Amygdala (tissue), 56 donors: Measurements from ENCODE around the gene C14orf93.
A peak's percentile ranks its signal among the peaks of the same experiment; 100 is the strongest.
"Not testable (repeated sequence)": the region's sequence is repeated elsewhere in the genome, so short reads cannot be mapped to it uniquely, and the experiment has no call there.

ENCODE experiments used
- DNase-seq, 56 donors: peaks; one replicate each; lab custom pipeline; 2025; lab: John Stamatoyannopoulos, UW

Gene C14orf93

DNA sequence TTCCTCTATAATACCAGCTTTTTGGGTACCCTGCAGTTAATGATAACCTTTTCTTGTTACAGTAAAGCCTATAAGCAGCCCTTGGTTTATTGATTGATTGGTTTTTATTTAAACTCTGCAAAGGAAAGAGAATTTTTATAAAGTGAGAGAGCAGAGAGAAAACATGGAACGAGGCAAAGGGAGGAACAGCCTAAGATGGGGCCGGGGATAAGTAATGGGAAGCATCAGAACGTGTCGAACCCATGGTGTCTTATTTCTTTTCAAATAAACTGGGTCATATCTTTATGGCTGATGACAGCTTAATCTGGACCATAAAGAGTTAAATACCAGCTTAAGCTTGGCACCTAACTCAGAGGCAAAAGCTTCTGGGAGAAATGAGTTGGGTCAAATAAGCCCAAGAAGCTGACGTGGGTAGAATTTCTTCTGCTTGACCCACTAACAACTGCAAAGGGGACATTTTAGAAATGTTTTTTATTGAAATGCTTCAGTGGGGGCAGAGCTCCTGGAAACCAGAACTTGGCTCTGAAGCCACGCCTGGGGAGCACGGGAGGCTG is 12.0 kb upstream of the C14orf93 start:
- DNase-seq = no peak

DNA sequence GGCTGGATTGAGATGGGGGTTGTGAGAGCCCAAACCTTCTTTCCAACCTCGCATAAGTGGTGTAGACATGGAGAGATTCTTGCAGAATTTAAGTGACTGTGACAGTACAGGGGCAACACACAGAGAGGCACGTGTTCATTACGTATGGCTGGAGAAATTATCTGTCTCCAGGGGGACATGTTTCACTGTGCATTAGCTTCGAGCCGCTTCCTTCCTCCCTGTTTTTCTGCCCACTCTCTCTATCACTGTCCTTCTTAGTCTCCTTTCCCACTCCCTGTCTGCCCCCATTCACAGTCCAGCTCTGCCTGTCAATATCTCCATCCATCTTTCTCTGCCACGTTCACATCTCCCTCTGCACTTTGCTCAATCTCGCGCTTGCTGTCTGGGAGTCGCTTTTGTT is 11.5 kb upstream of the C14orf93 start:
- no peak for DNase-seq

DNA sequence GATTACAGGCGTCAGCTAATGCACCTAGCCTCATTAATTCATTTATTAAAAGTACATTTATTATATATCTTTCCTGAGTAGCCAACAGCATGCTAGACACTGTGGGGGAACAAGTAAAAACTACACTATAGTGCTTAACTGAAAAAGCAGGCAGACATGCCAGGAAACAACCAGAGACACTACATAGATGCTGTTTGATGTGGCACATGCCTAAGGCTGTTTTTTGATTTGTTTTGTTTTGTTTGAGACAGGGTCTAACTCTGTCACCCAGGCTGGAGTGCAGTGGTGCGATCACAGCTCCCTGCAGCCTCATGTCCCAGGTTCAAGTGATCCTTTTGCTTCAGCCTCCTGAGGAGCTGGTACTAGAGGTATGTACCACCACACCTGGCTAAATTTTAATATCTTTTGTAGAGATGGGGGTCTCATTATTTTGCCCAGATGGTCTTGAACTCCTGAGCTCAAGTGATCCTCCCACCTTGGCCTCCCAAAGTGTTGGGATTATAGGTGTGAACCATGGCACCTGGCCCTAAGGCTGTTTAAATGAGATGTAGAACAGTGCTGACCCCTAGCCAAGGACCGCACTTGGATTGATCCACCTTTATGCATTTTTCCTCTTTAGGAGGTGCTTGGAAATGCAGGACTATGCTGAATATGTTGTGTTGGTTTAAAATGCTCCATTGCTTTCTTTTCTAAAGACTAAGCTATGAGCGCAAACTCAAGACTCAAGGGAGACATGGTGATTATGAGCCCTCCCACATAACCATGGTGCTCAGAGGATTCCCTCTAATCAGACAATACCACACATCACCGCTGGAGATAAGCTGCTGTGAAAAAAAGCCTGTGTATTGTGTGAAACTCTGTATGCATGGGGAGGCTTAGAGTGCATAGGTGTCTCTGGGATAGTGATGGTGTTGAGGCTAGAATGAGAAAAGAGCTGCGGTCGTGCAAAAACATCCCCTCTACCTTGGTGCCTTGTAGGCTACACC is 10.5 kb upstream of the C14orf93 start:
- no peak for DNase-seq

DNA sequence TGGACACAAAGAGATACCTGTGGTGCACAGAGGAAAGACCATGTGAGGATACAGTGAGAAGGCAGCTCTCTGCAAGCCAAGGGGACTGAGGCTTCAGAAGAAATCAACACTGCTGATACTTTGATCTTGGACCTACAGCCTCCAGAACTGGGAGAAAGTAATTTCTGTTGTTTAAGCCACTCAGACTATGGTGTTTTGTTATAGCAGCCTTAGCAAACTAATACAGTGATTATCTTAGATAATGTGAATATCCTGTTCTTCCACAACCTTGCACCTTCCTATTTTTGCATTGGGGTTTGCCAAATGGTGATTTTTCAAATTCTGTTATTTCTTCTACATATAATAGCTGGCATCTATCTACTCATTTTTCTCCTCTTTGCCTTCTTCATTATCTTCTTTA is 8.2 kb upstream of the C14orf93 start:
- no peak for DNase-seq

DNA sequence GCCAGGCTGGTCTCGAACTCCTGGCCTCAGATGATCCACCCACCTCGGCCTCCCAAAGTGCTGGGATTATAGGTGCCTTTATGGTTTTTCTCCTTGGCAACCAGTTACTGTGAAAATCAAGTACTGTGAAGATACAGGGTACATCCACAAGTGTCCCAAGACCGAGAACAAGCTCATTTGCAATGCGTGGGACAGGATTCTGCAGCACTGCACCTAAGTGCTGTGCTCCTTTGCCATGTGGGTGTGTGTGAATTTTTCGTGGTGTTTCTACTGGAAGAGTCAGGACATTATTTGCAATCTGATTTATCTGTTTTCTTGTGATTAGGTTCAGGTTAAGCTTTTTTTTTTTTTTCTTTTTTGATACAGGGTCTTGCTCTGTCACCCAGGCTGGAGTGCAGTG is 7.1 kb upstream of the C14orf93 start:
- no peak for DNase-seq

DNA sequence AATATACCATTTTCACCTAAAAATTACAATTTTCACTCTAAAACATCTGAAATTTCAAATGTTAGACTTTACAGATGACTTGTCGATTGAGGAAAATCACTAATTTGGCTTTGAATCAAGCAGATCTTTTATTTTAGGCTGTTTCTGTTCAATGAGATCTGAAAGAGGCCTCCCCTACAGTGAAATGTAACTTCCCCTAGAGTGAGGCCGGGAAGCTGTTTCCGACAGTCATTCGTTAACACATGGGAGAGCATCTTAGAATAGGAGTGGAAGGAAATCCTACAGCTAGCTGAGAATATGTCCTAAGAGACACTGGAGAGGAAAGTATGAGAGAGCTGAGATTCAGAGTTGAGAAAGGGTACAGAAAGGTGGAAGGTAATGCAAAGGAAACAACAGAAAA is 5.7 kb upstream of the C14orf93 start:
- no peak for DNase-seq

DNA sequence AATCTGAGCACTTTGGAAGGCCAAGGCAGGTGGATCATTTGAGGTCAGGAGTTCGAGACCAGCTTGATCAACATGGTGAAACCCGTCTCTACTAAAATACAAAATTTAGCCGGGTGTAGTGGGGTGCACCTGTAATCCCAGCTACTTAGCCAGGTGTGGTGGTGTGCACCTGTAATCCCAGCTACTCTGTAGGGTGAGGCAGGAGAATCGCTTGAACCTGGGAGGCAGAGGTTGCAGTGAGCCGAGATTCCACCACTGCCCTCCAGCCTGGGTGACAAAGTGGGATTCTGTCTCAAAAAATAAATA is 3.8 kb upstream of the C14orf93 start:
- not testable (repeated sequence) for DNase-seq

DNA sequence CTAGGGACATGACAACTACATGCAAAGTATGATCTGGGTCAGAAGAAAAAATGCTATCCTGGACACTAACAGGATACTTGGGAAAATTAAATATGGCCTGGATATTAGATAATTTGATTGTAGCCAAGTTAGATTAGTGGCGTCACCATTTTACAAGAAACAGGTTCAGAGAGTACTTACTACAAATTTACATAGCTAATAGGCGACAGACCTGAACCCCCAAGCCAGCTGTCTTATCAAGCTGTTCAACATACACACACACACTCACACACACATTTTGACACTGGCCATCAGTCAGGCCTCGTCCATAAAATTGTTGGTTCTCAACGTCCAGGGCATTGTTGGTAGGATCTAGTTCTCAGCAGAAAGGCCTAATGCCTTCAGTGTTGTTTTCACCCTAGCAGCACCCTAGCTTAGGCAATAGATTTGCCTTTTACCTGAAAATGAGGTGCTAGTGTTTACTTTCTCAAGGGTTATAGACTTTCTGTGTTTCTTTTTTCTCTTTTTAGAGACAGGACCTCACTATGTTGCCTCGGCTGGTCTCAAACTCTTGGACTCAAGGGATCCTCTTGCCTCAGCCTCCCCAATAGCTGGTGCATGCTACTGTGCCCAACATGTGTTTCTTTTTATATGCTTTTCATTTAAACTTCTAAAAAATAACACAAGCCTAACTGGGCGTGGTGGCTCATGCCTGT is 3.3 kb upstream of the C14orf93 start:
- no peak for DNase-seq

DNA sequence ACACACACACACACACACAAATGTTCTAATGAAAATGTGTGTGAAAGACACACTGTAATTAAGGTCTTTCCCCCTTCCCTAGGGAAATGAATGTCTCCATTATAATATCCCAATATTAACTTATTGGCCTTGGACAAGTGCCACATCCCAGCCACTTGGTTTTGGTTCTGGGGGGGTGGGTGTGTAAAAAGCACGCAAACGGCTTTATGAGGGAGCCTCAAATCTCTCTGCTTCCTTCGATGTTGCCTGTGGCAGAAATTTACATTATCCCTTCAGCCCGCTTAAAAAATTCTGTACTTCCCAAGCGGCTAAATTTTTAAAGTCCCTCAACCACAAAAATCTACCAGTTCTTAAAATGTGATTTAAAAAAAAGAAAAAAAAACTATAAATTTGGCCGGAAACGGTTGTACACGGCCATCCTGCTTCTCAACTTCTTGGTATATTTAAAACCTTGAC is 432 bp downstream of the C14orf93 start:
- no peak for DNase-seq

DNA sequence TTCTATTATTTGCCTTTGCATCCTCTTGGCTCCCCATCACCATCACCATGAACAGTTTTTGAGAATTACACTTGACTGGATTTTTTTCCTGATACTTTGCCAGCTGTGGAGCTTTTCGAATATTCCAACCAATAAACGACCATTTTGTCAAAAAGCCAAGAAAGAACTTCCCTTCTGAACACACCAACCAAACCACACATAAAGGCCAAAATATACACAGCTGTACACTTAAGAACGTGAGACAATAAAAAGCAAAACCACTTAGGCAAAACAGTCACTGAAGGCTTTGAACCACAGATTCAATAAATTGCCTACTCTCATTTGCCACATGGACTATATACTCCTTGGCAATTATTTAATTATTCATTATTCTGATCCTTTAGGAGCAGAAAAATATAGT is 1.1 kb downstream of the C14orf93 start:
- DNase-seq = no peak

DNA sequence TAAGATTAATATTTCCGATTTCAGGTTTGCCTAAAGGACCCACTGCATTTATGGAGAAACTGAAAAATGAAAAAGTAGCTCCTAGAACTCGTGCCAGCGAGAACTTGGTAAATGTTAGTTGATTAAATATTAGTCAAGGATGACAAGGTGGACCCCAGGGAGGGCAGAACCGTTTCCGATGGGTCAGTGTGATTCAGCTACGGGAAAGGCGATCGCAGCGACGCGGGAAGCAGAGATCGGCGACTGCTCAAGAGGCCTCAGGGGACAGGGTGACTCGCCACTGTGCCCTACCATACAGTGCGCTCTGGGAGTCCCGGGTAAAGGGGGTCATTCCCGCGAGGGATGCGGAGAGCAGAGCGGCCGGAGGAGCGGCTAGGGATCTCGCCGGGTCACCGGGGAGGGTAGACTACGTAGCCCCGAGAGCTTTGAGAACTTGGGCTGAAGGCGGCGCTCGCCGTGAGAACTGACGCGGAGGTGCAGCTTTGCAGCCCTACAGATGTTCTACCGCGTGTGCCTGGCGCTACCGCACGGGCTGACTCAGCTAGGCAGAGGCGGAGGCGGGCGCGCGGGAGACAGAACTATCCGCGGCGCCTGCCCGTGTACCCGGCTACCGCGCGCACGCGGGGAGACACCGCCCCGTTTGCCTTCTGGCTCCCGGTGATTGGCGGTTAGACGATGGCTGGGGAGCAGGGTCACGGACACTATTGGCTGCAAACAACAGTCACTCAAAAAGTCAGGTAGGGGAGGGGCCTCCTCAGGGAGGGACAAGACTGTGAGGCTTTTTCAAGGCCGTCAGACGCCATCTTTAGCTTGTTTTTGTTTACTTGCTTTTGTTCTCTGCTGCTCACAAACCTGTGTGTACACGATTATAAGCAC is 3.2 kb downstream of the C14orf93 start:
- peak; percentile 77 to 99 (median 96) for DNase-seq

DNA sequence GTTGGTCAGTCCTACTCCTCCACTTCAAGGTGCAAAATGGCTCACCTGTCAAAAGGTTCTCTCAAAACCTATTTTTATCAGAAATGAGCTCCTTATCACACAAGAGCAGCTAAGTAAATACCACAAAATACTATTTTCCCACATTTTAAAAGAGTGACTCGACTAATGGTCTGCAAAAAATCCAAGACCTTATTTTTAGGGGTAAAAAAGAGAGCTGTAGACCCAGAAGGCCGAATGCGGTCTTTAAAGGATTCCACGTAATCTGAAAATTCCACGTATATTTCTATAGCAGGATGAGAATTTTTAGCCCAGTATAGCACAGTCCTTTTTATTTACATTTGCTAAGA is 3.8 kb downstream of the C14orf93 start:
- no peak for DNase-seq

DNA sequence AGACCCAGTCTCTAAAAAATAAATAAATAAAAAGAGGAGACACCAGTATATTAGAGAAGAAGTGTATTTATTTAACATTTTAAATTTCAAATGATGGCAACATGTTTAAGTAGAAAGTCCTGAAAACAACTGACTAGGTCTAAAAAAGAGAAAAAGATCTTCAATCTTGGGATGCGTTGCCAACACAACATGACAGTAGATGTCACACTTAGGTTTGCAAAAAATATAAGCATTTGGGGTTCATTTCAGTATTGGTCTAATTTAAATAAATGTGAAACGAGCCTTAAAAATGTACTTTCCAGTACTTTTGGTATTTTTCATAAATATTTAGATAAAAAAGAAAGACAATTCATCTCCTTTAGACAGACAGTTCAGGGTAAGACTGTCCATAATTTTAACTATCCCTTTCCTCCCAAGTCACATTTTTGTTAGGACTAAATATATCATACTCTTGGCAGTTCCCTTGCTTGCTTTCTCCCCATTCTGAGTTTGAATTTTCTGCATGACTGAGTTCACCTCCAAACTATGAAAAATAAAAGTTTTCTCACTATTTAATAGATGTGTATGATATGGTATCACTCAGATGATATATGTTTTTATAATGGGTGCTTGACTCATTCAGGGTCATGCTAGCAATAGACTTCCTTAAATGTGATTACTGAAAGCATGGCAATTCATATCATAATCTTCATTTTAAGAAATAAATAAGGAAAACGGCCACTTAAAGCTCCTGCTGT is 4.3 kb downstream of the C14orf93 start:
- no peak for DNase-seq

DNA sequence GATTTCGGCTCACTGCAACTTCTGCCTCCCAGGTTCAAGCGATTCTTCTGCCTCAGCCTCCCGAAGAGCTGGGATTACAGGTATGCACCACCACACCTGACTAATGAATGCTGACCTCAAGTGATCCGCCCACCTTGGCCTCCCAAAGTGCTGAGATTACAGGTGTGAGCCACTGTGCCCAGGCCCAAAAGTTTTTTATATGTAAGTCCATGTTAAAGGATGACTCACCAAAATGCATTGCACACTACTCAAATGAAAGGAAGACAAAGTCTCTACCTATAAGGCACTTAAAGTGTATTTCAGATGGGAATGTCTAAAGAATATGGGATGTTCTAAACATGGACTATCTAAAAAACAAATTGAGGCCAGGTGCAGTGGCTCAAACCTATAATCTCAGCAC is 5.7 kb downstream of the C14orf93 start:
- DNase-seq = not testable (repeated sequence)

DNA sequence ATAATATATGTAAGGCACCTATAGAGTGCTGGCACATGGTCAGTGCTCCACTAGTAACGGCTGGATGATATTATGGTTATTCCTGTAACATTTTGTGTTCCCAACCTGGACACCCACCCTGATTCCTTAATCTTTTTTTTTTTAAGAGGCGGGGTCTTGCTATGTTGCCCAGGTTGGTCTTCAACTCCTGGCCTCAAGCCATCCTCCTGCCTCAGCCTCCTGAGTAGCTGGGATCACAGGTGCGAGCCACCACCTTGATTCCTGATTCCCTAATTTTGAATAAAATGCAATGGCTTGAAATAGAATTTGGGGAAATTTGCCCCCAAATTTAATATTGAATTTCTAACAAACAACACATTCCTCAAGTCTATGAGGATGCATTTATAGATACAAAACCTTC is 7.4 kb downstream of the C14orf93 start:
- no peak for DNase-seq

DNA sequence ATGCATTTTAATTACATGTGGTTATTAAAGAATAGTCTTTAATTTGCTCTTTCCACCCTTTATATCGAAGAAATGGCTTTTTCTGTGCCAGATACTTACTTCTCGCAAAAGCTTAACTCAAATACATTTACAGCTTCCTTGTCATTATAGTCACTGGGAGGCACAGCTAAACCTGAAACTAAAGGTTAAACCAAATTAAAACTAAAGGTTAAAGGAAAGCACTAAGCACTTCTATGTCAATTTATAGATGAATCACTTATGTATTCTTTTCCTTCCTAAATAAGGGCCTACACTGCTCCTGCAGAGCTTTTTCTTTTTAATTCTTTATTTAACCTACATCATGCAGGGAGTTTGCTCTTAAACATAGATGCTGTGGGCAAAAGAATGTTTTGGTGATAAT is 9.1 kb downstream of the C14orf93 start:
- DNase-seq = no peak

DNA sequence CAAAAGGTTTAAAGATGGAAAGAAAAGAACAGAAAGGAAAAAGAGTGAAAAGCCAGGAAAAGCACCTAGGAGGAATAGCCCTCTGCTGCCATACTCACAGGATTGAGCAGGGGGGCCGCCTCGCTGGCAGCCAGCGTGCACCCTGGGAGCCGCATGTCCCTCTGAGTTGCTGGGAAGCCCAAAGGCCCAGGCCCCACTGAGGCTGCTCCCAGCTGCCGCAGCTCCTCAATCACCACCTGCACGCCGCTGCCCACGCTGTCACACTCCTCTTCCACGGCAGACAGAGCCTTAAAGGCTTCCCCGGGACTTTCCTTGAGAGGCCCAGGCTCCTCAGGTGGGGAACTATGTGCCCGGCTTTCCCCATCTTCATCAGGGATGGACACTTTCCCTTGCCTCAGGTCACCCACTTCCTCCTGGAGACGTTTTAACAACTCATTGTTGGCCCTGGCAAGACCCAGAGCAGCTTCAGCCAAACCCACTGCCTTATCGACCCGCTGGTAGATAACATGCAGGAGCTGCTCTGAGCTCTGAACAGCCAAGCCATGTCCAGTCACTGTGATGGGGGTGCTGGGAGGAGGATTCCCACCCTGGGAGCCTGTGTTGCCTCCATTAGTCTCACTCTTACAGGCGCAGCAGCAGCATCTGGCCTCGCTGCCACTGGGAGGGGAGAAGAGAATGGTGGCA is 11.5 kb downstream of the C14orf93 start:
- no peak for DNase-seq

DNA sequence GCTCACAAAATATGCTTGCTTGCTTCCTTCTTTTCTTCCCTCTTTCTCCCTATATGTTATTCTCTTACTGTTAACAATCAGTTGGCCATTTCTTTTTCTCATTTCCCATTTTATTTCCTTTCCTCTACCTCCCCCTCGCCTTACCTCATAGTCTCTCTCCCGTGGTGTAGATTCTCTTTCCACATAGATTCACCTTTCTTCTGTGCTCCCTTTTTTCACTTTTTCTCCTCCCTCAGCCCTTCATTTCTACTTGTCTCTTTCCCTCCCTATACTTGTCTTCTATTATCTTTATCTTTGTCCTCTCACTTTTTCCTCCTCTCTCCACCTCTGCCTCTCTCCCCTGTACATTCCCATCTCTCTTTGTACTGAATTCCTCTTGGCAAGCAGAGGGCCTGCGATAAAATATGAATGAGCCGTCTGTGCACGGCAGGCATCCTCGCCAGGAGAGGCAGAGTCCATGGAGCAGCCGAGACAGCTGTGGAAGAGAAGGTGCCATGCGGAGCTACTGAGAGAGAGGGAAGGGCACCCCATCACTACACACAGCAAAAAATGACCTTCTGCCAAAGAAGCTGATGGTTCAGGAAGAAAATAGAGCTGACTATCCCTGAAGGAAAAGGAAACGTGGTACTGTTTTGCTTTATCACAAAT is 12.1 kb downstream of the C14orf93 start:
- peak in 1 of 56 donors; percentile 6 for DNase-seq
